ENCODE measurements around the gene CCDC57. TPM values are rescaled to one million over a fixed set of nuclear protein-coding genes. Genes with fewer than 3 reads are reported as not detected.

The CCDC57 gene
- total RNA-seq, 1 donor from 2014 or later = 79.0 TPM

- H3K27ac Mint-ChIP-seq = no peak overlapping the region
- peaks cover 4% of the 10 kb centered on the region for H3K36me3 Mint-ChIP-seq (ENCODE audit: insufficient read depth)
- no peaks in the 10 kb centered on the region for H3K27me3 Mint-ChIP-seq
- H3K4me3 Mint-ChIP-seq (ENCODE audit: low read depth) = no peak overlapping the region
- no peak for TF ChIP-seq CTCF (IDR thresholded peaks at IDR 0.05; ENCODE audit: unreplicated experiment)
- H3K9me3 Mint-ChIP-seq (ENCODE audit: low read depth) = no peaks in the 10 kb centered on the region
- H3K4me1 Mint-ChIP-seq (ENCODE audit: low read depth) = peaks cover 32% of the 10 kb centered on the region
- DNase-seq (ENCODE audit: low spot score, unreplicated experiment) = no peak
These were observed 97.8 kb downstream of the CCDC57 start for GRCh38 chr17:82114872-82115271.

- Mint-ChIP-seq H3K9me3 (ENCODE audit: low read depth) (no peaks in the 10 kb centered on the region), H3K27ac (no peak overlapping the region), H3K36me3 (ENCODE audit: insufficient read depth) (peaks cover 4% of the 10 kb centered on the region), H3K4me1 (ENCODE audit: low read depth) (peaks cover 27% of the 10 kb centered on the region), H3K4me3 (ENCODE audit: low read depth) (no peak overlapping the region), H3K27me3 (no peaks in the 10 kb centered on the region)
- no peak for TF ChIP-seq CTCF (IDR thresholded peaks at IDR 0.05; ENCODE audit: unreplicated experiment)
- DNase-seq (ENCODE audit: low spot score, unreplicated experiment) = no peak
These were observed 98.2 kb downstream of the CCDC57 start for GRCh38 chr17:82114447-82114846.

- Mint-ChIP-seq H3K9me3 (ENCODE audit: low read depth) (no peaks in the 10 kb centered on the region), H3K27ac (no peak overlapping the region), H3K4me1 (ENCODE audit: low read depth) (peaks cover 23% of the 10 kb centered on the region), H3K36me3 (ENCODE audit: insufficient read depth) (peaks cover 4% of the 10 kb centered on the region), H3K27me3 (no peaks in the 10 kb centered on the region), H3K4me3 (ENCODE audit: low read depth) (no peak overlapping the region)
- no peak for TF ChIP-seq CTCF (IDR thresholded peaks at IDR 0.05; ENCODE audit: unreplicated experiment)
- no peak for DNase-seq (ENCODE audit: low spot score, unreplicated experiment)
These were observed 98.7 kb downstream of the CCDC57 start for GRCh38 chr17:82113941-82114340.

- Mint-ChIP-seq H3K9me3 (ENCODE audit: low read depth) (no peaks in the 10 kb centered on the region), H3K27ac (no peak overlapping the region), H3K36me3 (ENCODE audit: insufficient read depth) (peaks cover 6% of the 10 kb centered on the region), H3K27me3 (no peaks in the 10 kb centered on the region), H3K4me3 (ENCODE audit: low read depth) (no peak overlapping the region), H3K4me1 (ENCODE audit: low read depth) (peaks cover 23% of the 10 kb centered on the region)
- no peak for TF ChIP-seq CTCF (IDR thresholded peaks at IDR 0.05; ENCODE audit: unreplicated experiment)
- DNase-seq (ENCODE audit: low spot score, unreplicated experiment) = no peak
These were observed 99.2 kb downstream of the CCDC57 start for GRCh38 chr17:82113422-82113821.

- no peak overlapping the region for H3K4me3 Mint-ChIP-seq (ENCODE audit: low read depth)
- no peak for TF ChIP-seq CTCF (IDR thresholded peaks at IDR 0.05; ENCODE audit: unreplicated experiment)
- H3K27me3 Mint-ChIP-seq = no peaks in the 10 kb centered on the region
- no peaks in the 10 kb centered on the region for H3K9me3 Mint-ChIP-seq (ENCODE audit: low read depth)
- DNase-seq (ENCODE audit: low spot score, unreplicated experiment) = no peak
- peaks cover 20% of the 10 kb centered on the region for H3K4me1 Mint-ChIP-seq (ENCODE audit: low read depth)
- peaks cover 6% of the 10 kb centered on the region for H3K36me3 Mint-ChIP-seq (ENCODE audit: insufficient read depth)
- no peak overlapping the region for H3K27ac Mint-ChIP-seq
These were observed 99.7 kb downstream of the CCDC57 start for GRCh38 chr17:82112914-82113311.

All from progenitor cell of endocrine pancreas (in vitro differentiated cells).